Stimulated activated CD4-positive, alpha-beta T cell treated with anti-CD3 and anti-CD28 coated beads, Interleukin-12 subunit alpha, Interleukin-12 subunit beta, amount 100 ng/mL, for 48 hours (primary cell): ENCODE measurements around the gene DOCK6.

Experiments used
- DNase-seq, 3 donors: peaks; one replicate each; pipeline ENCODE4 v3.0.0-alpha.2; 2020; ENCODE audit warnings: low read depth in 2 of 3, low spot score in 1 of 3

Gene DOCK6

DNA sequence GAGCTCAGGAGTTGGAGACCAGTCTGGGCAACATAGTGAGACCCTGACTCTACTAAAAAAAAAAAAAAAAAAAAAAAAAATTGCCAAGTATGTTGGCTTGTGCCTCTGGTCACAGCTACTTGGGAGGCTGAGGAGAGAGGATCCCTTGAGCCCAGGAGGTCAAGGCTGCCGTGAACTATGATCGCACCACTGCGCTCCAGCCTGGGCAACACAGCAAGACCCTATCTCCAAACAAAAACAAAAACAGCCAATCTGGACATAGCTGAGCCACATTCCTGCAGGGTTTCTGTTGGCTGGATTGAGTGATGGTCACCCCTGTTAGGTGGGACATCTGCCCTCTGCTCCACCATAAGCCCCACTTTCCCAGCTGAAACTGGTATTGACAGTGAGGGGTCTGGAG is 36.5 kb downstream of the DOCK6 start:
- no peak for DNase-seq

- no peak for DNase-seq
Observed at GRCh38 chr19:11225172-11225571, 37.2 kb downstream of the DOCK6 start.

- DNase-seq, result no peak
Observed at GRCh38 chr19:11224429-11224828, 37.9 kb downstream of the DOCK6 start.

- DNase-seq, result no peak
Observed at GRCh38 chr19:11223200-11223599, 39.1 kb downstream of the DOCK6 start.

GRCh38 chr19:11221082-11221598 is 41.2 kb downstream of the DOCK6 start:
- no peak for DNase-seq

GRCh38 chr19:11214387-11214786 is 47.9 kb downstream of the DOCK6 start:
- DNase-seq, result no peak

- no peak for DNase-seq
Observed at GRCh38 chr19:11210656-11210928, 51.7 kb downstream of the DOCK6 start.

DNA sequence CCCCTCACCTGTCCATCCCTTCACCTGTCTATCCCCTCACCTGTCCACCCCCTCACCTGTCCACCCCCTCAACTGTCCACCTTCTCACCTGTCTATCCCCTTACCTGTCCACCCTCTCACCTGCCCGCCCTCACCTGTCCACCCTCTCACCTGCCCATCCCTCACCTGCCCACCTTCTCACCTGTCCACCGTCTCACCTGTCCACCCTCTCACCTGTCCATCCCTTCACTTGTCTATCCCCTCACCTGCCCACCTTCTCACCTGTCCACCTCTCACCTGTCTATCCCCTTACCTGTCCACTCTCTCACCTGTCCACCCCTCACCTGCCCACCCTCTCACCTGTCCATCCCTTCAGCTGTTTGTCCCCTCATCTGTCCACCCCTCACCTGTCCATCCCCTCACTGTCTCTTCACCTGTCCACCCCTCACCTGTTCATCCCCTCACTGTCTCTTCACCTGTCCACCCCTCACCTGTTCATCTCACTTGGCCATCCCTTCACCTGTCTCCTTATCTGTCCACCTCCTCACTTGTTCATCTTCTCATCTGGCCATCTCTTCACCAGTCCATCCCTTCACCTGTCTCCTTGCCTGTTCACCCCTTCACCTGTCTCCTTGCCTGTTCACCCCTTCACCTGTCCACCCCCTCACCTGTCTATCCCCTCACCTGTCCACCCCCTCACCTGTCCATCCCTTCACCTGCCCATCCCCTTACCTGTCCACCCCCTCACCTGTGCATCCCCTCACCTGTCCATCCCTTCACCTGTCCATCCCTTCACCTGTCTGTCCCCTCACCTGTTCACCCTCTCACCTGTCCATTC is 52.3 kb downstream of the DOCK6 start:
- no peak for DNase-seq

- DNase-seq, result no peak
Observed at GRCh38 chr19:11208561-11209471, 53.5 kb downstream of the DOCK6 start.

GRCh38 chr19:11205939-11206570 is 56.3 kb downstream of the DOCK6 start:
- DNase-seq, result no peak

DNA sequence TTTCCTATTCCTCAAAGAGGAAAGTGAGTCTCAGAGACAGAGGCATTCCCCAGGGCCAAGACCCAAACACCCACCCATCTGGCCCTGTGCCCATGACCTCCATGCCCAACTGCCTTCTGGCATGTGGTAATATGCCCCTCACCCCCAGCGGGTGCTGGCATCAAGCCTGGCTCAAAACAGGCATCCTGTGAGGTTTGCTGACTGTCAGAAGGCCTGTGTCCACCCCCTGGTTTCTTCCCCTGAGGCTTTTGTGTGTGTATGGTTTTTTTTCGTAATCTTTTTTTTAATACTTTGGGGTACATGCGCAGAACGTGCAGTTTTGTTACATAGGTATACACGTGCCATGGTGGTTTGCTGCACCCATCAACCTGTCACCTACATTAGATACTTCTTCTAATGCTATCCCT is 57.4 kb downstream of the DOCK6 start:
- DNase-seq, result no peak

DNA sequence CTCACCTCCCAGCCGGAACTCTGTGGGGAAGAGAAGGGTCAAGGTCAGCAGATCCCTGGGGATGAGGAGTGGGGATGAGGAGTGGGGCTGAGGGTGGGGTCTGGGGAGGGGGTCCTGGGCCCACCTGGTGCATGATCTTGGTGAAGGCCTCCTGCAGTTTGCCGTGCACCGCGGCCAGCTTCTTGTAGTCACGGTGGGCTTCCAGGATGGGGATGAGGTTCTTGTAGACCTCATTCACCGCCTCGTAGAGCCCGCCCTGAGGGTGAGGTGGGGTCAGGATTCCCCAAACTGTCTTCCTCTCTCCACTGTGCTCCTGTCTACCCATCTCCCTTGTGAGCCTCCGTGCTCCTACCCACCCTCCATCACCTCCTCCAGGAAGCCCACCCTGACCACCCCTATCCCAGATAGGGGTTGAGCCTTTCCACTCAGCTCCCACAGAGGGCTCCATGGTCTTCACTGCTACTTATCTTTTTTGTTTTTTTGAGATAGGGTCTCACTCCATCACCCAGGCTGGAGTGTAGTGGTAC is 58.2 kb downstream of the DOCK6 start:
- DNase-seq, result no peak

- DNase-seq, result peak in 1 of 3 donors; percentile 17
Observed at GRCh38 chr19:11203194-11204075, 58.9 kb downstream of the DOCK6 start.

DNA sequence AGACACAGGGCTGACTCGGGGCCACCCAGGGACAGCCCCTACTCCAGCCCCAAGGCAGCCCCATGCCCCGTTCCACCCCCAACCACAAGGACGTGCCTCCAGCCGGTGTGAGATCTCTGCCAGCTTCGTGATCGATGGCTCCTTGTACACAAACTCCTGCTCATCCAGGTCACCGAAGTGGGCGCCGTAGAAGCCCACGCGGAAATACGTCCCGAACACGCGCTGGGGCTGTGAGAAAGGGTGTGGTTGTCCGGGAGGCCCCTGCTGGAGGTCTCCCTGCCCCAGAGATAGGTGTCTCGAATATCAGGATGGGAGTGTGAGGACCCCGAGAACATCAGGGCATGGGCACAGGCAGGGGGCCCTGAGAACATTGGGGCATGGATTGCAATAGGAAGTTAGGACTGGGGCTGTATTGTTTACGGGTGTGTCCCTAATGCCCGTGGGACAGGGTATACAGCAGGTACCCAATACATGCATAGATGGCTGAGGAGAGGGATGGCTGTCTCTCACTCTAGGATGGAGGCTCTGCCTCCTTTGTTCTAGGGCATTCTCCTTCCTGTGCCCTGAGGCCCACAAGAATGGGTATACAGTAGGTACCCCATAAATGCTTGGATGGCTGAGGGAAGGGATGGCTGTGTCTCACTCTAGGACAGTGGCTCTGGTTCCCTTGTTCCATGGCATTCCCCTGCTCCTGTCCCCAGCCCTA is 59.7 kb downstream of the DOCK6 start:
- no peak for DNase-seq

DNA sequence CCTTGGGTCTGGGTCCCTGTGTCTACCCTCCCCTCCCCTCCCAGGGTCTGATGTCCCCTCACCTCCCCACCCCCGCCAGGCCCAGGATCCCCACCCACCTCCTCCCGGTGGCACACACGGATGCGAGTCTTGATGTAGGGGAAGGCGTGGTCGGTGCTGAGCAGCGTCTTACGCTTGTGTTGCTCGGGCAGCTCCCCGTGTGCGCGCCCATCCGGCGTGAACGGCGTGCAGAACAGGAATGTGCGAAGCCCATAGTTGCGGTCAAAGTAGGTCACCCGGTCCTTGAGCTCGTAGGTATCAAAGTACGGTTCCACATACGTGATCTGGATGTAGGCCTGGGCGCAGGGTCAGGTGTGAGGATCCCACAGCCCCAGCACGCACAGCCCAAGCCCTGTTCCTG is 60.5 kb downstream of the DOCK6 start:
- DNase-seq, result no peak

DNA sequence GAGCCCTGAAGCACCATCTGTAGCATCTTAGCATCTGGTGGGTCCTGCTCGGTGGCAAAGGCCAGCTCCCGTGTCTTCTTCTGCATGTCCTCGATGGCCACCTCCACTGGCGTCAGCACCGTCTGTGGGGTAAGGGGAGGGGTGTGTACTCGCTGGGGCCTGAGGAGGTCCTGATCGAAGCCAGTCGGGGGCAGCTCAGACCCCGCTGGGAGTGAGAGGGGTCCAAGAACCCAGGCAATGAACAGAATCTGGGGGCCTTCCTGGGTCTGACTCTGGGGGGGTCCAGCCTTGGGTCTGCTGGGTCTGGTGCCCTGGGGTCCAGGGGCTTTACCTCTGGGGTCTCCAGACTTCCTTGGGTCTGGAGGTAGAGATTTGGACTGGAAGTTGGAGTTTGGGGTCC is 61.4 kb downstream of the DOCK6 start:
- no peak for DNase-seq

- DNase-seq, result no peak
Observed at GRCh38 chr19:11200015-11200574, 62.2 kb downstream of the DOCK6 start.

- DNase-seq, result no peak
Observed at GRCh38 chr19:11199517-11199916, 62.8 kb downstream of the DOCK6 start.

DNA sequence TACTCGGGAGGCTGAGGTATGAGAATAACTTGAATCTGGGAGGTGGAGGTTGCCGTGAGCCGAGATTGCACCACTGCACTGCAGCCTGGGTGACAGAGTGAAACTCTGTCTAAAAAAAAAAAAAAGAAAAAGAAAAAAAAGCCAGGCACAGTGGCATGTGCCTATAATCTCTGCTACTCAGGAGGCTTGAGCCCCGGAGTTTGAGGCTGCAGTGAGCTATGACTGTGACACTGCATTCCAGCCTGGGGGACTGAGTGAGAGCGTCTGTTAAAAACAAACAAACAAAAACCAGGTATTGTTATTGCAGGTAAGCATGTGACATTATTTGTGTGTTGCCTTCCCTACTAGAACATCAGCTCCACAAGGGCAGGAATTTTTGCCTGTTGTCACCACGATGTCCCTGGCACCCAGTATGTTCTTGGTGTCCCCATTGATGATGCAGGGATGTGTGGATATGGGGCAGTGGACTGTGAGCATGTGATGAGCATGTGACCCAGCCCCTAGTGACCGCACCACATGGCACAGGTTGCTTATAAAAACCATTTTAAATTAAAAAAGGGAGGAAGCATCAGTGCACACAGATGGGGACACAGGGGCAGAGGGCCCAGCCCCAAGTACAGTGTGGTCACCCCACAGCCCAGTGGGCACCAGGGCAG is 63.4 kb downstream of the DOCK6 start:
- DNase-seq, result no peak
